ENCODE data around the gene VRK1. TPM values are rescaled to one million over a fixed set of nuclear protein-coding genes. Genes with fewer than 3 reads are reported as not detected.

VRK1 gene
- total RNA-seq, 1 experiment from 2014 or later, result 124 TPM

- Histone ChIP-seq H3K4me1 (ENCODE audit: insufficient read depth, low read length, poor library complexity, severe bottlenecking) (peaks cover 3% of the 10 kb centered on the region), H3K4me3 (ENCODE audit: low read depth, low read length, poor library complexity, severe bottlenecking) (no peak overlapping the region), H3K9me3 (ENCODE audit: low read depth, low read length, poor library complexity, severe bottlenecking) (no peaks in the 10 kb centered on the region), H3K27me3 (replicated peaks; ENCODE audit: insufficient read depth, low read depth, low read length, poor library complexity) (no peaks in the 10 kb centered on the region), H3K36me3 (ENCODE audit: insufficient read depth, low read length, poor library complexity, severe bottlenecking) (peaks cover 36% of the 10 kb centered on the region), H3K27ac (ENCODE audit: low read depth, low read length, poor library complexity, severe bottlenecking) (no peak overlapping the region)
- DNase-seq (ENCODE audit: low spot score), result no peak
- POLR2A ChIA-PET (ENCODE audit: low non-redundant PET), result no interaction called here
- no TSS peak for BruUV-seq (replicated peaks)
- CTCF ChIA-PET, result no interaction called here
- no peak for TF ChIP-seq EZH2 (IDR thresholded peaks at IDR 0.05; ENCODE audit: borderline replicate concordance, low read depth, low read length, poor library complexity, severe bottlenecking)
- no peak for TF ChIP-seq CTCF (conservative IDR thresholded peaks at IDR 0.05; ENCODE audit: low read depth, low read length)
- intact Hi-C loops (cut with micrococcal nuclease; ENCODE audit: unreplicated experiment), result no loop called here
Measured at GRCh38 chr14:96838449-96838848, 41.3 kb downstream of the VRK1 start.

- ChIA-PET POLR2A (ENCODE audit: low non-redundant PET) (no interaction called here), CTCF (no interaction called here)
- no peak for DNase-seq (ENCODE audit: low spot score)
- Histone ChIP-seq H3K36me3 (ENCODE audit: insufficient read depth, low read length, poor library complexity, severe bottlenecking) (peaks cover 31% of the 10 kb centered on the region), H3K27me3 (replicated peaks; ENCODE audit: insufficient read depth, low read depth, low read length, poor library complexity) (no peaks in the 10 kb centered on the region), H3K4me1 (ENCODE audit: insufficient read depth, low read length, poor library complexity, severe bottlenecking) (peaks cover 8% of the 10 kb centered on the region), H3K27ac (ENCODE audit: low read depth, low read length, poor library complexity, severe bottlenecking) (no peak overlapping the region), H3K9me3 (ENCODE audit: low read depth, low read length, poor library complexity, severe bottlenecking) (no peaks in the 10 kb centered on the region), H3K4me3 (ENCODE audit: low read depth, low read length, poor library complexity, severe bottlenecking) (no peak overlapping the region)
- intact Hi-C loops (cut with micrococcal nuclease; ENCODE audit: unreplicated experiment), result no loop called here
- TF ChIP-seq EZH2 (IDR thresholded peaks at IDR 0.05; ENCODE audit: borderline replicate concordance, low read depth, low read length, poor library complexity, severe bottlenecking) (no peak), CTCF (conservative IDR thresholded peaks at IDR 0.05; ENCODE audit: low read depth, low read length) (no peak)
- no TSS peak for BruUV-seq (replicated peaks)
Measured at GRCh38 chr14:96839251-96839650, 42.1 kb downstream of the VRK1 start.

- no peak for DNase-seq (ENCODE audit: low spot score)
- TF ChIP-seq CTCF (conservative IDR thresholded peaks at IDR 0.05; ENCODE audit: low read depth, low read length), result no peak
- no peak for TF ChIP-seq EZH2 (IDR thresholded peaks at IDR 0.05; ENCODE audit: borderline replicate concordance, low read depth, low read length, poor library complexity, severe bottlenecking)
- ChIA-PET POLR2A (ENCODE audit: low non-redundant PET) (no interaction called here), CTCF (no interaction called here)
- Histone ChIP-seq H3K4me3 (ENCODE audit: low read depth, low read length, poor library complexity, severe bottlenecking) (no peak overlapping the region), H3K27ac (ENCODE audit: low read depth, low read length, poor library complexity, severe bottlenecking) (no peak overlapping the region), H3K36me3 (ENCODE audit: insufficient read depth, low read length, poor library complexity, severe bottlenecking) (peaks cover 52% of the 10 kb centered on the region), H3K9me3 (ENCODE audit: low read depth, low read length, poor library complexity, severe bottlenecking) (no peaks in the 10 kb centered on the region), H3K4me1 (ENCODE audit: insufficient read depth, low read length, poor library complexity, severe bottlenecking) (peaks cover 8% of the 10 kb centered on the region), H3K27me3 (replicated peaks; ENCODE audit: insufficient read depth, low read depth, low read length, poor library complexity) (no peaks in the 10 kb centered on the region)
- no TSS peak for BruUV-seq (replicated peaks)
- intact Hi-C loops (cut with micrococcal nuclease; ENCODE audit: unreplicated experiment), result no loop called here
Measured at GRCh38 chr14:96843137-96843536, 46.0 kb downstream of the VRK1 start.

Measured in A673 (cell line).